ENCODE results near the gene CCL27.

CCL27 gene

GRCh38 chr9:34624475-34625185, 37.8 kb downstream of the CCL27 start:
- DNase-seq, result no peak

- DNase-seq, result no peak
Observed at GRCh38 chr9:34623374-34624235, 38.9 kb downstream of the CCL27 start.

GRCh38 chr9:34620061-34620994, 42.1 kb downstream of the CCL27 start, which contains the start of gene DCTN3:
DCTN3 (minus strand) TSS chr9:34620495; CDS start chr9:34620464, 31 bp downstream.
- DNase-seq, result peak; percentile 15

GRCh38 chr9:34615132-34615531, 47.3 kb downstream of the CCL27 start:
- DNase-seq, result no peak

GRCh38 chr9:34612788-34613390, 49.6 kb downstream of the CCL27 start:
- DNase-seq, result no peak

Data from GOT3 (cell line).